GF-D8 (cell line): Measurements from ENCODE around the gene ANAPC13.

ENCODE experiments used
- DNase-seq: peaks from one replicate; lab custom pipeline; 2025; lab: John Stamatoyannopoulos, UW

ANAPC13 gene

GRCh38 chr3:134449277-134449676 lies 36.5 kb downstream of the ANAPC13 start:
- DNase-seq, result no peak

- no peak for DNase-seq
These were observed 37.1 kb downstream of the ANAPC13 start for GRCh38 chr3:134448664-134449063.

GRCh38 chr3:134447351-134447750 lies 38.4 kb downstream of the ANAPC13 start:
- no peak for DNase-seq

- DNase-seq, result no peak
These were observed 39.0 kb downstream of the ANAPC13 start for GRCh38 chr3:134446800-134447199.

GRCh38 chr3:134445636-134446035 lies 40.1 kb downstream of the ANAPC13 start:
- no peak for DNase-seq

- DNase-seq, result no peak
These were observed 40.7 kb downstream of the ANAPC13 start for GRCh38 chr3:134445095-134445494.

- DNase-seq, result no peak
These were observed 44.0 kb downstream of the ANAPC13 start for GRCh38 chr3:134441821-134442220.

GRCh38 chr3:134441321-134441720 lies 44.5 kb downstream of the ANAPC13 start:
- no peak for DNase-seq

GRCh38 chr3:134437211-134437752 lies 48.5 kb downstream of the ANAPC13 start:
- DNase-seq, result no peak

- no peak for DNase-seq
These were observed 53.5 kb downstream of the ANAPC13 start for GRCh38 chr3:134432236-134432635.

- DNase-seq, result no peak
These were observed 54.8 kb downstream of the ANAPC13 start for GRCh38 chr3:134430950-134431445.

- no peak for DNase-seq
These were observed 55.6 kb downstream of the ANAPC13 start for GRCh38 chr3:134430174-134430573.

GRCh38 chr3:134428401-134428800 lies 57.4 kb downstream of the ANAPC13 start:
- DNase-seq, result no peak
